Measurements from ENCODE around the gene SMIM24. TPM values are rescaled to one million over a fixed set of nuclear protein-coding genes. Genes with fewer than 3 reads are reported as not detected.

The SMIM24 gene
- total and polyA plus RNA-seq, 10 of the 15 experiments (the other 5 are each of a cell fraction or from before 2014, with no cell fraction given): 0.14 to 0.44 (median 0.23) TPM; not detected in 4

- H3K27me3 ChIP-seq (replicated peaks in 1 of 2; ENCODE audit: control insufficient read depth in 2 of 2, insufficient read depth in 2 of 2, low read length in 1 of 2): no peaks in the 10 kb centered on the region
- DNase-seq (ENCODE audit: low read depth, low spot score) (no peak), FAIRE-seq (no peak), ATAC-seq (no peak)
- H3K27ac ChIP-seq (ENCODE audit: control insufficient read depth, insufficient read depth): no peak overlapping the region
- H3K79me2 ChIP-seq (ENCODE audit: control insufficient read depth, insufficient read depth, low read length): no peaks in the 10 kb centered on the region
- H3K36me3 ChIP-seq (ENCODE audit: control insufficient read depth in 2 of 2, insufficient read depth in 2 of 2, low read length in 1 of 2): no peaks in the 10 kb centered on the region
- H2AFZ ChIP-seq (ENCODE audit: control insufficient read depth, low read depth, low read length): no peak overlapping the region
- no peak overlapping the region for H3K4me3 ChIP-seq
- intact Hi-C loops (cut with micrococcal nuclease; ENCODE audit: unreplicated experiment) (no loop called here), in situ Hi-C loops (cut with MboI) (no loop called here)
- H3K4me1 ChIP-seq (ENCODE audit: control insufficient read depth, insufficient read depth, low read length): no peaks in the 10 kb centered on the region
- ChIA-PET SMC1A (ENCODE audit: uncharacterized antibody, unreplicated experiment) (interaction anchor here (0.6 kb wide), 1 partner anchor 10 kb away, joined by 3 read pairs; no protein-coding TSS in a partner anchor), RAD21 (ENCODE audit: unreplicated experiment) (no interaction called here), CTCF (no interaction called here), POLR2A (no interaction called here)
- H3K4me2 ChIP-seq (ENCODE audit: control insufficient read depth, insufficient read depth): no peak overlapping the region
- TF ChIP-seq NFYA (IDR thresholded peaks at IDR 0.05; ENCODE audit: borderline replicate concordance, low read depth, low read length) (no peak), STAT1 (conservative IDR thresholded peaks at IDR 0.05) (no peak), GABPA (IDR thresholded peaks at IDR 0.05; ENCODE audit: low read depth) (no peak), LARP7 (IDR thresholded peaks at IDR 0.05) (no peak), YY1 (IDR thresholded peaks at IDR 0.05; ENCODE audit: low read depth, low read length) (no peak), SUZ12 (IDR thresholded peaks at IDR 0.05; ENCODE audit: unreplicated experiment) (no peak), RELA (IDR thresholded peaks at IDR 0.05; ENCODE audit: borderline replicate concordance, partially characterized antibody) (no peak), ATF7 (IDR thresholded peaks at IDR 0.05; ENCODE audit: low read depth) (no peak), CBX5 (IDR thresholded peaks at IDR 0.05; ENCODE audit: low read depth) (no peak), MEF2B (IDR thresholded peaks at IDR 0.05; ENCODE audit: partially characterized antibody, poor library complexity, severe bottlenecking) (no peak), RAD21 (IDR thresholded peaks at IDR 0.05; ENCODE audit: insufficient read depth, low read depth, low read length) (no peak), HDGF (IDR thresholded peaks at IDR 0.05) (no peak), EP300 (IDR thresholded peaks at IDR 0.05; ENCODE audit: borderline replicate concordance in 1 of 2, control insufficient read depth in 1 of 2, low read depth in 2 of 2, low read length in 2 of 2) (no peak), SREBF1 (IDR thresholded peaks at IDR 0.05; ENCODE audit: low read length) (no peak), ZNF622 (IDR thresholded peaks at IDR 0.05) (no peak)
- TF ChIP-seq, protein P1, sequence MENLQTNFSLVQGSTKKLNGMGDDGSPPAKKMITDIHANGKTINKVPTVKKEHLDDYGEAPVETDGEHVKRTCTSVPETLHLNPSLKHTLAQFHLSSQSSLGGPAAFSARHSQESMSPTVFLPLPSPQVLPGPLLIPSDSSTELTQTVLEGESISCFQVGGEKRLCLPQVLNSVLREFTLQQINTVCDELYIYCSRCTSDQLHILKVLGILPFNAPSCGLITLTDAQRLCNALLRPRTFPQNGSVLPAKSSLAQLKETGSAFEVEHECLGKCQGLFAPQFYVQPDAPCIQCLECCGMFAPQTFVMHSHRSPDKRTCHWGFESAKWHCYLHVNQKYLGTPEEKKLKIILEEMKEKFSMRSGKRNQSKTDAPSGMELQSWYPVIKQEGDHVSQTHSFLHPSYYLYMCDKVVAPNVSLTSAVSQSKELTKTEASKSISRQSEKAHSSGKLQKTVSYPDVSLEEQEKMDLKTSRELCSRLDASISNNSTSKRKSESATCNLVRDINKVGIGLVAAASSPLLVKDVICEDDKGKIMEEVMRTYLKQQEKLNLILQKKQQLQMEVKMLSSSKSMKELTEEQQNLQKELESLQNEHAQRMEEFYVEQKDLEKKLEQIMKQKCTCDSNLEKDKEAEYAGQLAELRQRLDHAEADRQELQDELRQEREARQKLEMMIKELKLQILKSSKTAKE (IDR thresholded peaks at IDR 0.05; ENCODE audit: low read depth, poor library complexity, severe bottlenecking): no peak
- TF ChIP-seq, protein P2, sequence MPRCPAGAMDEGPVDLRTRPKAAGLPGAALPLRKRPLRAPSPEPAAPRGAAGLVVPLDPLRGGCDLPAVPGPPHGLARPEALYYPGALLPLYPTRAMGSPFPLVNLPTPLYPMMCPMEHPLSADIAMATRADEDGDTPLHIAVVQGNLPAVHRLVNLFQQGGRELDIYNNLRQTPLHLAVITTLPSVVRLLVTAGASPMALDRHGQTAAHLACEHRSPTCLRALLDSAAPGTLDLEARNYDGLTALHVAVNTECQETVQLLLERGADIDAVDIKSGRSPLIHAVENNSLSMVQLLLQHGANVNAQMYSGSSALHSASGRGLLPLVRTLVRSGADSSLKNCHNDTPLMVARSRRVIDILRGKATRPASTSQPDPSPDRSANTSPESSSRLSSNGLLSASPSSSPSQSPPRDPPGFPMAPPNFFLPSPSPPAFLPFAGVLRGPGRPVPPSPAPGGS (IDR thresholded peaks at IDR 0.05; ENCODE audit: borderline replicate concordance, insufficient read depth, low read depth, low read length, poor library complexity, severe bottlenecking): no peak
- no peaks in the 10 kb centered on the region; the same call in 2 of the 3 replicates for H3K9me3 ChIP-seq (replicated peaks; ENCODE audit: control insufficient read depth, insufficient read depth, low read length)
- WGBS (ENCODE audit: insufficient coverage, insufficient replicate concordance, low lambda C conversion rate, missing lambda C conversion rate): 19% methylated on average over 4 of the region's 4 CpGs
- H3K9ac ChIP-seq (ENCODE audit: control insufficient read depth, insufficient read depth, low read length): no peak overlapping the region
- no TSS peak for BruUV-seq (replicated peaks)
- peaks cover 2% of the 10 kb centered on the region; the same call in 1 of the 2 replicates for H4K20me1 ChIP-seq (ENCODE audit: control insufficient read depth, insufficient read depth)
These were observed 4.9 kb downstream of the SMIM24 start for GRCh38 chr19:3475449-3475848.
